HCT116 (cell line): ENCODE measurements around the gene MMD. TPM values are rescaled to one million over a fixed set of nuclear protein-coding genes. Genes with fewer than 3 reads are reported as not detected.
A peak's percentile ranks its signal among the peaks of the same experiment; 100 is the strongest.

Experiments used
- ATAC-seq: fragments of 200-7000 bp; cut with Tn5 transposase; 2 replicates; pipeline ENCODE4 v1.9.1; 2020; ENCODE audit warnings: mild to moderate bottlenecking, moderate library complexity
- BruUV-seq: library from RNA; stranded (reverse); fragments of 400-500 nt; replicated peaks from 2 replicates; lab custom pipeline; 2021; lab: Mats Ljungman, UMichigan
- CTCF ChIA-PET: fragments of 300-600 bp; sonication (Branson Sonifier 250); formaldehyde crosslinking; loops from one replicate; lab custom pipeline; 2021; ENCODE audit warnings: antibody characterized with exemption; lab: Charles Lee
- POLR2A ChIA-PET: fragments of 300-600, 350-600 bp; sonication (Branson Sonifier 250); formaldehyde crosslinking; loops from one replicate; lab custom pipeline; 2021; ENCODE audit warnings: antibody characterized with exemption; lab: Charles Lee
- RAD21 ChIA-PET, 2 experiments: fragments of 300-600 bp; sonication (Branson Sonifier 250); formaldehyde crosslinking; loops; one replicate each; lab custom pipeline; 2023; ENCODE audit warnings: low total read pairs in 2 of 2; ENCODE audit not compliant: uncharacterized antibody in 2 of 2, unreplicated experiment in 2 of 2, low non-redundant PET in 1 of 2; lab: Charles Lee
- DNase-seq: peaks from one replicate; pipeline ENCODE4 v3.0.0-alpha.2; 2010; ENCODE audit warnings: low read depth, low spot score
- H2AFZ ChIP-seq: fragments of 200-600 bp; shearing (Covaris generic), sonication (generic); 2 replicates; pipeline ENCODE4 v1.6.1; 2017; ENCODE audit warnings: low read depth, mixed run types, mixed read lengths, antibody characterized with exemption, low read length; ENCODE audit not compliant: poor library complexity, severe bottlenecking
- H3K27ac ChIP-seq: 2 replicates; pipeline ENCODE4 v1.5.1; 2012; ENCODE audit warnings: low read depth, low read length
- H3K27me3 ChIP-seq: fragments of 200-600 bp; sonication (generic); 2 replicates; pipeline ENCODE4 v1.6.1; 2016; ENCODE audit warnings: mixed run types, low read length, mixed read lengths; ENCODE audit not compliant: insufficient read depth
- H3K36me3 ChIP-seq, 2 experiments: fragments of 200-500 bp in 1 of 2; fragments of 200-600 bp in 1 of 2; sonication (Bioruptor generic) in 1 of 2; sonication (generic) in 1 of 2; 2 replicates each; pipeline versions ENCODE4 v1.5.1 to v1.6.1; 2014 to 2016; ENCODE audit warnings: low read length in 2 of 2, inconsistent platforms in 1 of 2, mixed read lengths in 1 of 2, mixed run types in 1 of 2; ENCODE audit not compliant: insufficient read depth in 2 of 2, control insufficient read depth in 1 of 2
- H3K4me1 ChIP-seq, 2 experiments: fragments of 200-600 bp in 1 of 2; sonication (generic) in 1 of 2; 2 replicates each; pipeline versions ENCODE4 v1.5.1 to v1.6.1; 2012 to 2017; ENCODE audit warnings: low read length in 2 of 2, inconsistent platforms in 1 of 2, mild to moderate bottlenecking in 1 of 2, mixed read lengths in 1 of 2, mixed run types in 1 of 2, moderate library complexity in 1 of 2; ENCODE audit not compliant: insufficient read depth in 2 of 2, control insufficient read depth in 1 of 2
- H3K4me2 ChIP-seq: fragments of 200-600 bp; sonication (generic); 2 replicates; pipeline ENCODE4 v1.6.1; 2017; ENCODE audit warnings: mixed run types, low read length, mixed read lengths
- H3K4me3 ChIP-seq, 2 experiments: fragments of 200-600 bp in 1 of 2; sonication (generic) in 1 of 2; replicated peaks in 1 of 2; 2 replicates each; pipeline ENCODE4 v1.5.1; 2011 to 2016; ENCODE audit warnings: low read length in 2 of 2, control low read depth in 1 of 2, low read depth in 1 of 2, mild to moderate bottlenecking in 1 of 2, mixed read lengths in 1 of 2, mixed run types in 1 of 2
- H3K79me2 ChIP-seq: fragments of 200-600 bp; sonication (generic); 2 replicates; pipeline ENCODE4 v1.6.1; 2017; ENCODE audit warnings: mild to moderate bottlenecking, mixed run types, low read length, moderate library complexity, mixed read lengths; ENCODE audit not compliant: insufficient read depth
- H3K9ac ChIP-seq: fragments of 200-600 bp; sonication (generic); 2 replicates; pipeline ENCODE4 v1.6.1; 2016; ENCODE audit warnings: low read length, mixed read lengths
- H3K9me2 ChIP-seq: fragments of 200-600 bp; sonication (generic), shearing (Covaris generic); 2 replicates; pipeline ENCODE4 v1.6.1; 2017; ENCODE audit warnings: mixed run types, mild to moderate bottlenecking, moderate library complexity; ENCODE audit not compliant: insufficient read depth
- H3K9me3 ChIP-seq, 2 experiments: fragments of 200-500 bp in 1 of 2; fragments of 200-600 bp in 1 of 2; sonication (Bioruptor generic) in 1 of 2; sonication (generic) in 1 of 2; 2 replicates each; pipeline ENCODE4 v1.6.1; 2014 to 2017; ENCODE audit warnings: low read length in 2 of 2, mixed read lengths in 2 of 2, inconsistent platforms in 1 of 2, low read depth in 1 of 2, mild to moderate bottlenecking in 1 of 2, mixed run types in 1 of 2, moderate library complexity in 1 of 2; ENCODE audit not compliant: control insufficient read depth in 1 of 2, insufficient read depth in 1 of 2
- H4K20me1 ChIP-seq: fragments of 200-600 bp; sonication (generic), shearing (Covaris generic); 2 replicates; pipeline ENCODE4 v1.6.1; 2017; ENCODE audit warnings: mixed run types, mild to moderate bottlenecking, moderate library complexity; ENCODE audit not compliant: insufficient read depth
- CBX3 ChIP-seq: IDR thresholded peaks from 2 replicates; pipeline ENCODE4 v1.6.1; 2012; ENCODE audit warnings: low read depth
- CTCF ChIP-seq, 3 experiments: fragments of 200-600 bp in 1 of 3; sonication (generic) in 1 of 3; IDR thresholded peaks in 2 of 3; conservative IDR thresholded peaks in 1 of 3; 2 replicates each; pipeline ENCODE4 v1.5.1; 2012 to 2017; ENCODE audit warnings: low read depth in 2 of 3, low read length in 2 of 3, antibody characterized with exemption in 1 of 3, borderline replicate concordance in 1 of 3, control low read depth in 1 of 3, mild to moderate bottlenecking in 1 of 3, mixed read lengths in 1 of 3, mixed run types in 1 of 3, moderate library complexity in 1 of 3; ENCODE audit not compliant: insufficient read depth in 1 of 3
- EGR1 ChIP-seq: IDR thresholded peaks from 2 replicates; pipeline ENCODE4 v1.6.1; 2012; ENCODE audit warnings: low read depth
- EZH2phosphoT487 ChIP-seq: fragments of 200-600 bp; IDR thresholded peaks from 2 replicates; pipeline ENCODE4 v1.6.1; 2018; ENCODE audit warnings: antibody characterized with exemption, borderline replicate concordance
- JUND ChIP-seq: IDR thresholded peaks from 2 replicates; pipeline ENCODE4 v1.6.1; 2012
- RAD21 ChIP-seq: IDR thresholded peaks from 2 replicates; pipeline ENCODE4 v1.6.1; 2012; ENCODE audit warnings: low read depth, mild to moderate bottlenecking
- SP1 ChIP-seq: IDR thresholded peaks from 2 replicates; pipeline ENCODE4 v1.6.1; 2012; ENCODE audit warnings: low read depth
- SRF ChIP-seq: IDR thresholded peaks from 2 replicates; pipeline ENCODE4 v1.6.1; 2012; ENCODE audit warnings: low read depth
- intact Hi-C: fragments of 100-400 bp; cut with micrococcal nuclease; formaldehyde crosslinking; loops from 2 replicates; pipeline ENCODE4 v1.10.0; 2022
- total RNA-seq: library from RNA; stranded (reverse); gene quantifications from one replicate; pipeline ENCODE4 v1.2.1, GENCODE V29; 2021; ENCODE audit not compliant: unreplicated experiment
- TF ChIP-seq, protein P1 (sequence below): IDR thresholded peaks from 2 replicates; pipeline ENCODE4 v1.6.1; 2012

The MMD gene
- total RNA-seq, 1 experiment from 2014 or later, result 21.3 TPM

DNA sequence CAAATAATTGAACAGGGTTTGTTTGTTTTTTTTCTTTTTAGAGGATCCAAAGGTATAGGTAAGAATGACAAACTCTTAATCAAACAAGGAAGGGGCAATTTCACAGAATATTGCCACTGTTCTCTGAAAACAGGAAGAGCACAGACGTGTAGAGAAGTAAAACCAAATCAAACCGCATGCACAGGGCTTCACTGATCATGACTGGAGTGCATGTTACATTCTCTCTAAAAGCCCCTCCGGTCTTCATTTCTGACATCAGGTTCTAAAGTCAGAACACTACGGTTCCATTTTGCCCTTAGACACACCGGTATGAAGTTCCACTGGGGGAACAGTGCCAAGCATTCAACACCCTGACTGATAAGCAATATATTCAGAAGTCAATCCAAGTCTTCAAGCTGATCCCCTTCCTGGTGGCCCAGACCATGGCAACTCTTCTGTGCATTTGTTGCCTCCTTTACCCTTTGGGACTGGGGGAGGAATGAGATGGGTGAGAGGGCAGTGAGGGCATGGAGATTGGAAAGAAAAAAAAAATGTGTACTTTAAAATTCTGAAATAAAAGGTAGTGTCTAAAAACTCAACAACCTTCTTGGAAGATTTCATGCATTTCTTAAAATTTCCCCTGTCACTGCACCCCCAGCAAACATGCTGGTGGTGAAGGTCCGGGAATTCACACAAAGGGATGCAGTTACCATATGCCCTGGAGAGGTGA is 1.4 kb downstream of the MMD start:
- Histone ChIP-seq H3K36me3 (no peaks in the 10 kb centered on the region), H4K20me1 (no peaks in the 10 kb centered on the region), H3K27me3 (peaks cover 16% of the 10 kb centered on the region), H3K9ac (peak overlapping the region; percentile 78), H3K4me1 (peaks cover 8 to 22% of the 10 kb centered on the region in 2 experiments; a peak in 3 of 4 replicates), H3K27ac (no peak overlapping the region), H3K79me2 (peaks cover 7% of the 10 kb centered on the region; the same call in 1 of the 2 replicates), H3K9me3 (no peaks in the 10 kb centered on the region), H2AFZ (no peak overlapping the region), H3K9me2 (no peaks in the 10 kb centered on the region), H3K4me3 (peak overlapping the region; percentile 81 to 82), H3K4me2 (peak overlapping the region; percentile 95)
- intact Hi-C loops, result loop anchor here (5.0 kb wide), 1 partner anchor 332 kb away; the partner anchor contains the start of gene PCTP
- DNase-seq, result no peak
- ChIA-PET CTCF (no interaction called here), RAD21 (no interaction called here), POLR2A (no interaction called here)
- ATAC-seq, result no peak
- BruUV-seq, result TSS peak; percentile 39
- TF ChIP-seq CBX3 (no peak), SP1 (no peak), SRF (no peak), CTCF (IDR thresholded peaks at IDR 0.05 in 2 of 3, conservative IDR thresholded peaks at IDR 0.05 in 1 of 3; ENCODE audit: borderline replicate concordance in 1 of 3, insufficient read depth in 1 of 3, low read depth in 2 of 3, low read length in 2 of 3) (no peak), JUND (no peak), EZH2phosphoT487 (no peak), RAD21 (no peak), EGR1 (no peak)
- TF ChIP-seq, protein P1, sequence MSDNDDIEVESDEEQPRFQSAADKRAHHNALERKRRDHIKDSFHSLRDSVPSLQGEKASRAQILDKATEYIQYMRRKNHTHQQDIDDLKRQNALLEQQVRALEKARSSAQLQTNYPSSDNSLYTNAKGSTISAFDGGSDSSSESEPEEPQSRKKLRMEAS, result 0 out of 2 replicates have a peak, but pooled peaks have one; percentile 6
